GM10847 (cell line): ENCODE results near the gene ZMYM4.

Experiments used
- POLR2A ChIP-seq: IDR thresholded peaks from 2 replicates; pipeline ENCODE4 v1.6.1; 2011; ENCODE audit not compliant: insufficient read length; ENCODE audit errors: extremely low read depth

Gene ZMYM4

GRCh38 chr1:35426097-35426586 is 157.6 kb downstream of the ZMYM4 start:
- TF ChIP-seq POLR2A, result no peak

GRCh38 chr1:35428360-35428759 is 159.9 kb downstream of the ZMYM4 start:
- TF ChIP-seq POLR2A, result no peak

DNA sequence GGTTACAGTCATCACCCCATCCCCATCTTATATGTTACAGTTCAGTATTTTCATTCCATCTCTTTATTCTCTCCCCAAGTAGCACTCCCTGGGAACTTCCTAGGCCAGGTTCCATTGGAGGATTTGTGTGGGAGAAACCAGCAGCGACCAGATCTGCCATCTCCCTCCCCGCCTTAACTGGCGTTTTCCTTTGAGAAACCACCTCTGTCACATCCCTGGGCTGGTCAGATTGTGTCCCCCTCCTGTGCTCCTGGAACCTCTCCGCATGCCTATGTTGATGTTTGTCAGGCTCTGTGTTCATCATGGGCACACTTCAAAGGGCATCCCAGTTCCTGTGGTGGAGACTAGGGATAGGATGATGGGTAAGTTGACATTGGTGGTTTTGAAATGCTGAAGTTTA is 162.3 kb downstream of the ZMYM4 start:
- TF ChIP-seq POLR2A, result no peak

GRCh38 chr1:35431173-35431599 is 162.7 kb downstream of the ZMYM4 start:
- TF ChIP-seq POLR2A, result no peak

GRCh38 chr1:35432231-35432630 is 163.7 kb downstream of the ZMYM4 start:
- TF ChIP-seq POLR2A, result no peak

DNA sequence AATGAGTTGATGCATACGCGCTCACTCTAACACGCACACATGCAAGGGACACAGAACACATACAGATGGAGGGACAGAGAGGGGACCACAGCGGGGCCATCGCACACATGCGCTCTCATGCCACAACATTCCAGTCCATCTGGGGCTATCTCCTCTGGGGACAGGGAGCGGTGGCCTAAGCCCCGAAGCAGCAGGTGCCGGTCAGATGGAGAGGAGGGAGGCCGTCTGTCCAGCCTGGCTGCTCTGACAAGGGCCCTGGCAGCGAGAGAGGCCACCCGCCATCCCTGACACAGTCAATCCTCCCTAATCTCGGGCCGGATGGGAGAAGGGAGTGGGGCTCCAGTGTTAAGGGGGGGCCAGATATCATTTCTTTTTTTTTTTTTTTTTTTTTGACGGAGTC is 165.2 kb downstream of the ZMYM4 start:
- TF ChIP-seq POLR2A, result no peak

- TF ChIP-seq POLR2A, result no peak
These were observed 166.2 kb downstream of the ZMYM4 start for GRCh38 chr1:35434703-35435102.

GRCh38 chr1:35436078-35436477 is 167.6 kb downstream of the ZMYM4 start:
- TF ChIP-seq POLR2A, result no peak

DNA sequence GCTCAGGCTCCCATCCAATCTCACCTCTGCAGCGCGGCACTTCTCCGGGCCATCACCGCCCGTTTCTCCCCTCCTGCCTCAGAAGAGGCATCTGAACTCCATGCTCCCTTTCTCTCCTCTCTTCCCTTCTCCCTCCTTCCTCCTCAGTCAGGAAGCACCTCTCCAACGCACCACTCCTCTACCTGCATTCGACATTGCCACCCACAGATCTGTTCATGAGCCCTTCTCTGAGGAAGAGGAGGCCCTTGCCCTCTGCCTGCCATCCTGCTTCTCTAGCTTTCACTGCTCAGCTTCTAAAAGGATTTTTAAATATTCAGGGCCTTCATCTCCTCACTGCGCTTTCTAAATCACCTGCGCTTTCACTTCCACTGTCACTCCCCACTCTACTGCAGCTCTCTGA is 168.7 kb downstream of the ZMYM4 start:
- no peak for TF ChIP-seq POLR2A

DNA sequence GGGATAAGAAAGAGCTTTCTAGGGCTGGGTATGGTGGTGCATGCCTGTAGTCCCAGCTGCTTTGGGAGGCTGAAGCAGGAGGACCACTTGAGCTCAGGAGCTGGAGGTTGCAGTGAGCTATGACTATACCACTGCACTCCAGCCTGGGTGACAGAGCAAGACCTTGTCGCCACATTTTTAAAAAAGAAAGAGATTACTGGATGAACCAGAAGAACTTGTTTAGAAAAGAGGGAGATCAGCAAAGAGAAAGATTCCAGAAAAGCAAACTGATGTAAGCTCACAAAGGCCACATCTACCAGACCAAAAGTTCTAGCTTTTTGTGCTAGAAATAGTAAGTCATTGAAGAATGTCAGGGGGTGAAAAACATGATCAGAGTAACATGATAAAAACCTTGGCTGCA is 171.1 kb downstream of the ZMYM4 start:
- TF ChIP-seq POLR2A, result no peak

DNA sequence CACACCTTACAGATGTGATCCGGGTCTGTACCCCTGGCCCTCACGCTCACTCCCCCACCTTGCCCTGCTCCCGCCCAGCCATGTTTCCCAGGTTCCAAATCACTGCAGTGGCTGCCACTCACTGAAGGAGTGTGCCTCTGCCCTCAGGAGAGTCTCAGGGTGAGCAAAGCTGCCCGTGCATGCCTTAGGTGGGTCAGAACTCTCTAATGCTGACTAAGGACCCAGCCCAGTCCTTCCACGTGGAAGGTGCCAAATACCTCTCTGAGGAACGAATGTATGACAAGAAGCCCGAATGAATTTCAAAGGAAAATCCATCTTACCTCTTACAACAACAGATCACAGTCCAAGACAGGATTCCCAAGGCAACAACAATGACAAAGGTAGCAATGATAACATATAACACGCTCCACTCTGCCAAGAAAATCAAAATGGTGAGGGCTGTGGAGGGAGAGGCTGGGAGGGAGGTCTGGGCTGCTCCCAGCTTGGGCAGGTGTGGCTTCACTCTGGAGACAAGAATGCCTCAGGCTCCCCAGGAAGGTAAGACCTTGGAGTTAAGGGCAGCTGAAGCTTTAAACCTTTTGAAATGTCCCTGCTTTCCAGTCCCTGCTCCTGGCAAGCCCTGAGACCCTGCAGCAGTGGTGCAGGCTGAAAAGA is 173.5 kb downstream of the ZMYM4 start:
- no peak for TF ChIP-seq POLR2A

DNA sequence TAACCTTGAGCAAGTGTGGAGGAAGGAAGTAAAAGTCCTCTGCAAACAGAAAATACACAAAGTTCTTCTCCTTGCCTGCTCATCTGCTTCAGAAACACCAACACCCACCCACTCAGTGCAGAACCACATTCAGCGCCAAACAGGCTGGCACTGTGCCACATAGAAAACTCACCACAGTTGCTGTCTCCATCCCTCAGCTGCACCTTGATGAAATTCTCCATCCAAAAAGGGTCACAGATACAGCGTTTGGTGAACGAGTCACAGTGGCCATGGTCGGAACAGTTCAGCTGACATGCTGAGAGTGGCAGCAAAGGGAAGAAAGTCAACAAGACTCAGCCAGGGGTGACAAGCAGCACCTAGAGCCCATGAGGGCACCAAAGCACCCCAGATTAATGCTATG is 174.2 kb downstream of the ZMYM4 start:
- TF ChIP-seq POLR2A, result no peak

- no peak for TF ChIP-seq POLR2A
These were observed 175.4 kb downstream of the ZMYM4 start for GRCh38 chr1:35443768-35444518.

DNA sequence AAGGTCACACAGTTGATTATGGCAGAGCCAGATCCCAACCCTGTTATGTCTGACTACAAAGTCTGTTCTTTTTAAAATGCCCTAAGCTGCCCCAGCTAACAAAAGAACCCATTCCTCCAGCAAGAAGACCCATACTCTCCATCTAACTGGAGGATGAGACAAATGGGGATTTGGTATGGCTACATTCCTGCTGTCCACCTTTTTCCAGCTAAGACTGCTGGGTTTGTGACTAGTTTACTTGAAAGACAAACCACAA is 175.9 kb downstream of the ZMYM4 start:
- no peak for TF ChIP-seq POLR2A

GRCh38 chr1:35447278-35447677 is 178.8 kb downstream of the ZMYM4 start:
- TF ChIP-seq POLR2A, result no peak

GRCh38 chr1:35448344-35448801 is 179.9 kb downstream of the ZMYM4 start:
- TF ChIP-seq POLR2A, result no peak
